Body of pancreas (tissue), 4 donors: ENCODE measurements around the gene LEFTY1. TPM values are rescaled to one million over a fixed set of nuclear protein-coding genes. Genes with fewer than 3 reads are reported as not detected.

Experiments used
- ATAC-seq: fragments of 150-250 bp; one replicate; pipeline ENCODE4 v1.9.1; 2016
- DNase-seq, 4 donors: peaks; one replicate each; pipeline ENCODE4 v3.0.0-alpha.2; 2019
- H3K27ac ChIP-seq, 4 donors: fragments of 200-600 bp; sonication (generic); 1 replicate in 3 of 4; 2 replicates in 1 of 4; pipeline versions ENCODE4 v1.5.1 to v1.6.1; 2016 to 2019; ENCODE audit warnings: mild to moderate bottlenecking in 1 of 4, mixed read lengths in 1 of 4, moderate library complexity in 1 of 4
- H3K27me3 ChIP-seq, 2 donors: fragments of 200-600 bp; sonication (generic); one replicate each; pipeline ENCODE4 v1.6.0; 2016; ENCODE audit warnings: mild to moderate bottlenecking in 1 of 2
- H3K36me3 ChIP-seq, 2 donors: fragments of 200-600 bp; sonication (generic); replicated peaks in 1 of 2; 2 replicates each; pipeline ENCODE4 v1.5.1; 2016; ENCODE audit warnings: low read depth in 2 of 2; ENCODE audit not compliant: insufficient read depth in 1 of 2
- H3K4me1 ChIP-seq: fragments of 200-600 bp; sonication (generic); one replicate; pipeline ENCODE4 v1.6.0; 2016
- H3K4me3 ChIP-seq, 2 donors: fragments of 200-600 bp; sonication (generic); 1 replicate in 1 of 2; 2 replicates in 1 of 2; pipeline ENCODE4 v1.5.1; 2016 to 2019
- H3K9me3 ChIP-seq, 3 donors: fragments of 200-600 bp; sonication (generic); 1 replicate in 2 of 3; 2 replicates in 1 of 3; pipeline ENCODE4 v1.5.1; 2016
- POLR2A ChIP-seq, 3 donors: fragments of 450-650 bp; IDR thresholded peaks; one replicate each; pipeline ENCODE4 v1.6.1; 2016; ENCODE audit warnings: antibody characterized with exemption in 3 of 3, mild to moderate bottlenecking in 2 of 3
- WGBS, 2 donors: methylation state at CpG; one replicate each; pipeline ENCODE4 v1.1.5; 2017; 5-methylcytosine and 5-hydroxymethylcytosine counted together
- intact Hi-C: fragments of 100-400 bp; cut with DNase I; formaldehyde crosslinking; loops from one replicate; pipeline ENCODE4 v1.15.1; 2023
- total RNA-seq, 2 donors: library from RNA; depleted of rRNA; stranded (reverse); fragments of >200 nt; gene quantifications; one replicate each; pipeline ENCODE4 v1.1.0, GENCODE V29; 2016
- TF ChIP-seq, protein P1 (sequence below), 7 experiments: fragments of 450-650 bp in 4 of 7; fragments of 200-600 bp in 3 of 7; sonication (generic) in 3 of 7; IDR thresholded peaks; one replicate each; pipeline ENCODE4 v1.5.1; 2016 to 2019; ENCODE audit warnings: antibody characterized with exemption in 7 of 7

The LEFTY1 gene
- total RNA-seq, 2 donors from 2014 or later, result 138 to 153 TPM

DNA sequence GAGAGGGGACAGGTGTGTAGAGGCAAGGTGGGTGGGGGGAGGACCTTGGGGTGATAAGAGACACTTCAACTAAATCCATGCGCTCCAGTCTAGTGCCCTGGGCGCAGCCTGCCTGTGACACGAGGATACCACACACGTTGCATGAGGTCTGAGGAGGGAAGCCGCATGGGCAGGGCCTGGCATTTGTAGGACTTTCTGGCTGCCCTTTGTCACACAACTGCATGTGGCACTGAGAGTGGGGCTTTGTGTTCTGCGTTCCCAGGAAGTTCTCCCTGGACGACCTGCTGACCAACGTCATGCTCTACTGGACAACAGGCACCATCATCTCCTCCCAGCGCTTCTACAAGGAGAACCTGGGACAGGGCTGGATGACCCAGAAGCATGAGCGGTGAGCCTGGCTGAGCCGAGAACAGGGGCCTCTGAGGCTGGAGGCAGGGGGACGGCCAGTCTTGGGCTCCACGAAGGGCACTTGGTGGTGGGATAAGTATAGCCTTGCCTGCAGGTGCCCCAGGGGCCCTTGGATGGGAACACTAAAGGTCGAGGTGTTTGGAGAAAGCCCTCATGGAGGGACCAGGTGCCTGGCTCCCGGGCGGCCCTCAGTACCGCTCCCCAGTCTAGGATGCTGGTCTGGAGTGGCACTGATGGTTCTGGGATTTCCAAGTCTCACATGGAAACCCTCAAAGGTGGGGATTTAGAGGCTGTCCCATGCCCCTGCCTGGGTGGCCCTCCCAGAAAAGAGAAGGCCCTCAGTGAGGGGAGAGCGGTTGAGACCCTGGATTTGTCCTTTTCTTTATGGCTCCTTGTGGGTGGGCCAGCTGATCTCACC lies 44.5 kb downstream of the LEFTY1 start:
- DNase-seq (no peak), ATAC-seq (no peak)
- Histone ChIP-seq H3K27ac (peak overlapping the region in 3 of 4 donors; percentile 9 to 36 (median 23)), H3K27me3 (no peaks in the 10 kb centered on the region), H3K9me3 (no peaks in the 10 kb centered on the region), H3K4me1 (peaks cover 35% of the 10 kb centered on the region), H3K36me3 (peaks cover 6 to 16% of the 10 kb centered on the region in 2 donors), H3K4me3 (no peak overlapping the region)
- TF ChIP-seq, protein P1, sequence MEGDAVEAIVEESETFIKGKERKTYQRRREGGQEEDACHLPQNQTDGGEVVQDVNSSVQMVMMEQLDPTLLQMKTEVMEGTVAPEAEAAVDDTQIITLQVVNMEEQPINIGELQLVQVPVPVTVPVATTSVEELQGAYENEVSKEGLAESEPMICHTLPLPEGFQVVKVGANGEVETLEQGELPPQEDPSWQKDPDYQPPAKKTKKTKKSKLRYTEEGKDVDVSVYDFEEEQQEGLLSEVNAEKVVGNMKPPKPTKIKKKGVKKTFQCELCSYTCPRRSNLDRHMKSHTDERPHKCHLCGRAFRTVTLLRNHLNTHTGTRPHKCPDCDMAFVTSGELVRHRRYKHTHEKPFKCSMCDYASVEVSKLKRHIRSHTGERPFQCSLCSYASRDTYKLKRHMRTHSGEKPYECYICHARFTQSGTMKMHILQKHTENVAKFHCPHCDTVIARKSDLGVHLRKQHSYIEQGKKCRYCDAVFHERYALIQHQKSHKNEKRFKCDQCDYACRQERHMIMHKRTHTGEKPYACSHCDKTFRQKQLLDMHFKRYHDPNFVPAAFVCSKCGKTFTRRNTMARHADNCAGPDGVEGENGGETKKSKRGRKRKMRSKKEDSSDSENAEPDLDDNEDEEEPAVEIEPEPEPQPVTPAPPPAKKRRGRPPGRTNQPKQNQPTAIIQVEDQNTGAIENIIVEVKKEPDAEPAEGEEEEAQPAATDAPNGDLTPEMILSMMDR (IDR thresholded peaks at IDR 0.05), result no peak
- TF ChIP-seq POLR2A (IDR thresholded peaks at IDR 0.05), result peak in 2 of 3 donors; percentile 6 to 19
- intact Hi-C loops, result no loop called here
- 74 to 78% methylated on average over 7 to 18 of the region's 18 CpGs for WGBS, 2 donors

DNA sequence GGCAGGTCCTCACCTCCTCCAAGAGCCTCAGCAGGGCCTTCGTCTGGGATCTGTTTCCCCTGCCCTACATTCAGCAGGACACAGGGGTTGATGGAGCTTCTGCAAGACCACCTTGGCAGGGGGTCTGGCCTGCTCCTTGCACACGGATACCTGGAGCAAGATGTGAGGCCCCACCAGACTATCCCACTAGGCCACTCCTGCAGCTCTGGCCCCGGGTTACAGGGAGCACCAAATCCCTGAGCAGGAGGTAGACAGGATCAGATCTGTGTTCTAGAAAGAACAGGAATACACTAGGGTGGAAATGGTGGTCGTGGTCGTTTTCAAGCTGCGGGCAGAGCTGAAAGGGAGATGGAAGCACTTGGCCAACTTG lies 45.5 kb downstream of the LEFTY1 start:
- H3K4me1 ChIP-seq, result peaks cover 32% of the 10 kb centered on the region
- H3K27me3 ChIP-seq, result no peaks in the 10 kb centered on the region
- H3K4me3 ChIP-seq, result no peak overlapping the region
- H3K9me3 ChIP-seq, result no peaks in the 10 kb centered on the region
- H3K36me3 ChIP-seq, result peaks cover 11 to 16% of the 10 kb centered on the region in 2 donors
- TF ChIP-seq, protein P1 (IDR thresholded peaks at IDR 0.05), result no peak
- TF ChIP-seq POLR2A (IDR thresholded peaks at IDR 0.05), result no peak
- peak overlapping the region in 1 of 4 donors; percentile 36 for H3K27ac ChIP-seq
- ATAC-seq (no peak), DNase-seq (no peak)
- WGBS, 2 donors, result 77 to 81% methylated on average over 5 to 6 of the region's 6 CpGs
- intact Hi-C loops, result no loop called here

DNA sequence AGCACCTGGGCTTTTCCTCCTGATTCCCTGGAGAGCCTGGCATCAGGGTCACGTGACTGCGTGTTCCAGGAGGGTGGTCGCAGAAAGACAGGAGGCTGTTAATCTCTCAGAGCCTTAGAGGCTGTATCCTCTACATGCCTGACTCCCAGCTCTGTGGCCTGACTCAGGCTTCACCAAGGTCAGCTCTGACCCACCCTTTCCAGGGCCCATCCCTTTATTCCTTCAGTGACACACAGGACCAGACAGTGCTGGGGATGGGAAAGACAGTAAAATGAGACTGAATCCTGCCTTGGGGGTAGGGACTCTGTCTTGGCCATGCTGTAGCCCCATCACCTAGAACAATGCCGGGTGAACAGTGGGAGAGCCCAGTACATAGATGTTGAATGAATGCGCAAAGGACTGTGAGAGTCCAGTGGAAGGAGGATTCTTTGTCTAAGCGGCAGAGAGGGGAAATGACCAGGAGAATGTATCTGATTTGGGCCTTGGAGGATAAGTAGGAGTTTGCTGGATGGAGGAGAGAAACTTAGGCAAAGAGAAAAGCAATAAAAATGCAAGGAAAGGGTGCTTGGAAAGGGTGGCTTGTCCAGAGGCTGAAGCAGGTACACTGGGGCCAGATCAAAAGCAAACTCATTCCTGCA lies 46.0 kb downstream of the LEFTY1 start:
- no peaks in the 10 kb centered on the region for H3K9me3 ChIP-seq
- H3K27me3 ChIP-seq, result no peaks in the 10 kb centered on the region
- no peak overlapping the region for H3K4me3 ChIP-seq
- ATAC-seq (no peak), DNase-seq (no peak)
- peaks cover 27% of the 10 kb centered on the region for H3K4me1 ChIP-seq
- H3K36me3 ChIP-seq, result peaks cover 11 to 16% of the 10 kb centered on the region in 2 donors
- TF ChIP-seq, protein P1 (IDR thresholded peaks at IDR 0.05), result no peak
- TF ChIP-seq POLR2A (IDR thresholded peaks at IDR 0.05), result no peak
- peak overlapping the region in 2 of 4 donors; percentile 29 to 38 for H3K27ac ChIP-seq
- 71 to 90% methylated on average over 6 of the region's 6 CpGs for WGBS, 2 donors
- intact Hi-C loops, result no loop called here

DNA sequence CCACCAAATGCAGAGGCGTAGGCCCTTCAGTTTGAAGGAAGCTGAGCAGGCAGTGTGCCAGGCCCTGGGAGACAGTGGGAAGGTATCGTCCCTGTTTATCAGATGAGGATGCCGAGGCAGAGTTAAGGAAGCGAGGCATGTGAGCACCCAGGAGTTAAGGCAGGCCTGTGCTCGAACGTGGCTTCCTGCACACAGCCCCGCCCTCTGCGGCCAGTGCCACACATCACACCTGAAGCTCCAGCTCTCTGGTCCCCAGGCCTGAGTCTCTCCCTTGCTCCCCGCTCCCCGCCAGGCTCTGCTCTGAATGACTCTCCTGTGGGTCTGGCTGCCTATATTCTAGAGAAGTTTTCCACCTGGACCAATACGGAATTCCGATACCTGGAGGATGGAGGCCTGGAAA lies 46.9 kb downstream of the LEFTY1 start:
- intact Hi-C loops, result no loop called here
- DNase-seq (no peak), ATAC-seq (no peak)
- Histone ChIP-seq H3K9me3 (no peaks in the 10 kb centered on the region), H3K4me1 (peaks cover 18% of the 10 kb centered on the region), H3K4me3 (no peak overlapping the region), H3K27ac (peak overlapping the region in 2 of 4 donors; percentile 29 to 38), H3K27me3 (no peaks in the 10 kb centered on the region), H3K36me3 (peaks cover 11 to 16% of the 10 kb centered on the region in 2 donors)
- TF ChIP-seq, protein P1 (IDR thresholded peaks at IDR 0.05), result no peak
- WGBS, 2 donors, result 66 to 73% methylated on average over 8 to 11 of the region's 12 CpGs
